Tibial nerve (tissue), 4 donors: ENCODE results near the gene AMOT.

Source experiments
- EP300 ChIP-seq, 2 donors: sonication (generic); formaldehyde crosslinking; IDR thresholded peaks; one replicate each; pipeline ENCODE4 v1.6.1; 2017; ENCODE audit warnings: antibody characterized with exemption in 2 of 2, mild to moderate bottlenecking in 1 of 2
- POLR2A ChIP-seq, 2 donors: fragments of 450-650 bp; IDR thresholded peaks; one replicate each; pipeline ENCODE4 v1.6.1; 2017; ENCODE audit warnings: antibody characterized with exemption in 2 of 2, mild to moderate bottlenecking in 2 of 2, moderate library complexity in 2 of 2
- TF ChIP-seq, protein P1 (sequence below), 5 experiments: fragments of 200-600 bp in 3 of 5; fragments of 450-650 bp in 2 of 5; sonication (generic) in 3 of 5; IDR thresholded peaks; one replicate each; pipeline ENCODE4 v1.5.1; 2016 to 2019; ENCODE audit warnings: antibody characterized with exemption in 5 of 5, mild to moderate bottlenecking in 3 of 5, moderate library complexity in 2 of 5

DNA sequence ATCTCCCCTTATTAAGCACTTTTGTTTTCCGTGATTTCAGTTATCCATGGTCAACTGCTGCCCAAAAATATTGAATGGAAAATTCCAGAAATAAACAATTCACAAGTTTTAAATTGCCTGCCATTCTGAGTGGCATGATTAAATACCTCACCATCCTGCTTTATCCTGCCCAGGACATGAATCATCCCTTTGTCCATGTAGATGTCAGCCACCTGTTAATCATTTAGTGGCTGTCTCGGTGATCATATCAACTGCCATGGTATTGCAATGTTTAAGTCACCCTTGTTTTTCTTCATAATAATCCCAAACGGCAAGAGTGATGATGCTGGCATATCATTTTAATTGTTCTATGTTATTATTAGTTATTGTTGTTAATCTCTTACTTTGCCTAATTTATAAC, 81.1 kb downstream of the AMOT start:
- TF ChIP-seq, protein P1, sequence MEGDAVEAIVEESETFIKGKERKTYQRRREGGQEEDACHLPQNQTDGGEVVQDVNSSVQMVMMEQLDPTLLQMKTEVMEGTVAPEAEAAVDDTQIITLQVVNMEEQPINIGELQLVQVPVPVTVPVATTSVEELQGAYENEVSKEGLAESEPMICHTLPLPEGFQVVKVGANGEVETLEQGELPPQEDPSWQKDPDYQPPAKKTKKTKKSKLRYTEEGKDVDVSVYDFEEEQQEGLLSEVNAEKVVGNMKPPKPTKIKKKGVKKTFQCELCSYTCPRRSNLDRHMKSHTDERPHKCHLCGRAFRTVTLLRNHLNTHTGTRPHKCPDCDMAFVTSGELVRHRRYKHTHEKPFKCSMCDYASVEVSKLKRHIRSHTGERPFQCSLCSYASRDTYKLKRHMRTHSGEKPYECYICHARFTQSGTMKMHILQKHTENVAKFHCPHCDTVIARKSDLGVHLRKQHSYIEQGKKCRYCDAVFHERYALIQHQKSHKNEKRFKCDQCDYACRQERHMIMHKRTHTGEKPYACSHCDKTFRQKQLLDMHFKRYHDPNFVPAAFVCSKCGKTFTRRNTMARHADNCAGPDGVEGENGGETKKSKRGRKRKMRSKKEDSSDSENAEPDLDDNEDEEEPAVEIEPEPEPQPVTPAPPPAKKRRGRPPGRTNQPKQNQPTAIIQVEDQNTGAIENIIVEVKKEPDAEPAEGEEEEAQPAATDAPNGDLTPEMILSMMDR (IDR thresholded peaks at IDR 0.05) = no peak
- TF ChIP-seq POLR2A (IDR thresholded peaks at IDR 0.05) (no peak), EP300 (IDR thresholded peaks at IDR 0.05) (no peak)
